B cell (primary cell): ENCODE results near the gene STARD9.

Experiments
- EZH2 ChIP-seq: IDR thresholded peaks from 2 replicates; pipeline ENCODE4 v1.6.1; 2012; ENCODE audit warnings: borderline replicate concordance, low read depth, mild to moderate bottlenecking, moderate library complexity, low read length; ENCODE audit not compliant: insufficient read depth, poor library complexity, severe bottlenecking
- TF ChIP-seq, protein P1 (sequence below): fragments of 200-600 bp; IDR thresholded peaks from one replicate; pipeline ENCODE4 v1.8.0; 2022; ENCODE audit warnings: antibody characterized with exemption, mild to moderate bottlenecking

GRCh38 chr15:42578984-42579537 lies 3.7 kb downstream of the STARD9 start:
- TF ChIP-seq, protein P1, sequence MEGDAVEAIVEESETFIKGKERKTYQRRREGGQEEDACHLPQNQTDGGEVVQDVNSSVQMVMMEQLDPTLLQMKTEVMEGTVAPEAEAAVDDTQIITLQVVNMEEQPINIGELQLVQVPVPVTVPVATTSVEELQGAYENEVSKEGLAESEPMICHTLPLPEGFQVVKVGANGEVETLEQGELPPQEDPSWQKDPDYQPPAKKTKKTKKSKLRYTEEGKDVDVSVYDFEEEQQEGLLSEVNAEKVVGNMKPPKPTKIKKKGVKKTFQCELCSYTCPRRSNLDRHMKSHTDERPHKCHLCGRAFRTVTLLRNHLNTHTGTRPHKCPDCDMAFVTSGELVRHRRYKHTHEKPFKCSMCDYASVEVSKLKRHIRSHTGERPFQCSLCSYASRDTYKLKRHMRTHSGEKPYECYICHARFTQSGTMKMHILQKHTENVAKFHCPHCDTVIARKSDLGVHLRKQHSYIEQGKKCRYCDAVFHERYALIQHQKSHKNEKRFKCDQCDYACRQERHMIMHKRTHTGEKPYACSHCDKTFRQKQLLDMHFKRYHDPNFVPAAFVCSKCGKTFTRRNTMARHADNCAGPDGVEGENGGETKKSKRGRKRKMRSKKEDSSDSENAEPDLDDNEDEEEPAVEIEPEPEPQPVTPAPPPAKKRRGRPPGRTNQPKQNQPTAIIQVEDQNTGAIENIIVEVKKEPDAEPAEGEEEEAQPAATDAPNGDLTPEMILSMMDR, result no peak
- no peak for TF ChIP-seq EZH2
